Central memory CD4-positive, alpha-beta T cell (primary cell): ENCODE measurements around the gene RXRG.

ENCODE experiments used
- DNase-seq: peaks from one replicate; pipeline ENCODE4 v3.0.0; 2022

RXRG gene

GRCh38 chr1:165449131-165449530 lies 4.2 kb upstream of the RXRG start:
- no peak for DNase-seq

DNA sequence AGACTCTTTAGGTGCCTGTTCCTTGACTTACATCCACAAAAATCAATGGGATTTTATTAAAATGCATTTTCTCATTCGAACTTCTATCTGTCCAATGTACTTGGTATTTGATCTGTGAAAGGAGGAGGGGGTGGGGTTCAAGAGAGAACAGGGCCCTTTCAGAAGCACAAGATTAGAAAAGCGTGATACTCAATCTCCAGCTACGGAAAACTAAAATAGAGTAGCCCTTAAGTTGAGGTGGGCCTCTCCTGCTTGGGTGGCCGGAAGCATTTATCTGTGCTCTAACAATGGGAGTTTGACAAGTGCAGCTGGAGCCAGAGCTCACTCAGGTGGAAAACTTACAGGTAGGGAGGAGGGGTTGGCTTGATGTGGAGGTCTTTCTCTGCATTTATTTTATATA lies 462 bp upstream of the RXRG start:
- DNase-seq = no peak

DNA sequence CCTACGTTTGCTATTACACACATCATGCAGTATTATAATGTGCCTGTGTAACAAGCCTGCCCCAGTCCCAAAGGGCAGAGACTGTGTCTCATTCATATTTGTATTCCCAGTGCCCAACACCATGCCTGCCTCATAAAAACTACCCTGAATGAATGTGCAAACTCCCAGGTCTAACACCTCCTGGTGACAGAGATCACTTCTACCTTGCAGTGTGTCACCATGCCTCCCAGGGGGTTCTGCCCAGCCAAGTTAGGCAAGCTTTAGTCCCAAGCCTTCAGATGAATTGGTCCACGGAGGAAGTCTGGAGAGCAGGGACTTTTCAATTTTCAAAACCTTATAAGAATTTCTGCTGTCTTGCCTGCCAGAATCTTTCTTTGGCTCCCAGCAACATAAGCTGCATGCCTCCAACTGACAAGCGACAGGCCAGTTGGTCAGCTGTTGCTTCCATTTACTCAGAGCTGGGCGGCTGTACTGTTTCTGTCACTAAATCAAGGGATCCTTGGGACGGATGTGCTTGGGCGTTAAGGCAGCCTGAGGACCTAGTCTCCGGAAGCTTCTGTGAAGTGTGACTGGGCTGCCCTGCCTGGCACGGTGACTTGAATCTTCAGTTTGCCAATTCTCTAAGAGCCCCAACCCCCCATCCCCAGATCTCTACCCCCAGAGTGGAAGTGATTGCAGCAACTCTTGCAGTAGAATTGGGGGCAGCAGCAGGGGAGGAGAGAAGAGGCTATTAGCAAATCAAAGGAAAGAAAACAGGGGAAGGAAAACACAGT lies 1.2 kb downstream of the RXRG start:
- DNase-seq = no peak

DNA sequence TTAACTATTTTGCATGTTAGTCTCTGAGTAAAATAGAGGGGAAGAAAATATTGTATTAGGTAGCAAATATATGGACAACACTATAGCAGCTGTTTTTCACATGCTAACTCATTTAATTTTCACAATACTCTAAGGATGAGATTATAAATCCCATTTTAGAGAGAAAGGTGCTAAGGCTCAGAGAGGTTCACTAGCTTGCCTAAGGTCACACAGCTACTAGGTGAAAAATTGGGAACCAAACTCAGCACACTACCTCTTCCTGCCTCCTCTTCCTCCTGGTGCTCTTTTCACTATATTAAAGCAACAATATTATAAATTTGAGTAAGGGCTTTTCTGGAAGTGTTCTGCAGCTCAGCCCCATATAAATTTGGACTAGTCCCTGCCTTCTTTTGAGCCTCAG lies 2.3 kb downstream of the RXRG start:
- DNase-seq = no peak

- no peak for DNase-seq
Measured at GRCh38 chr1:165442053-165442452, 2.9 kb downstream of the RXRG start.

DNA sequence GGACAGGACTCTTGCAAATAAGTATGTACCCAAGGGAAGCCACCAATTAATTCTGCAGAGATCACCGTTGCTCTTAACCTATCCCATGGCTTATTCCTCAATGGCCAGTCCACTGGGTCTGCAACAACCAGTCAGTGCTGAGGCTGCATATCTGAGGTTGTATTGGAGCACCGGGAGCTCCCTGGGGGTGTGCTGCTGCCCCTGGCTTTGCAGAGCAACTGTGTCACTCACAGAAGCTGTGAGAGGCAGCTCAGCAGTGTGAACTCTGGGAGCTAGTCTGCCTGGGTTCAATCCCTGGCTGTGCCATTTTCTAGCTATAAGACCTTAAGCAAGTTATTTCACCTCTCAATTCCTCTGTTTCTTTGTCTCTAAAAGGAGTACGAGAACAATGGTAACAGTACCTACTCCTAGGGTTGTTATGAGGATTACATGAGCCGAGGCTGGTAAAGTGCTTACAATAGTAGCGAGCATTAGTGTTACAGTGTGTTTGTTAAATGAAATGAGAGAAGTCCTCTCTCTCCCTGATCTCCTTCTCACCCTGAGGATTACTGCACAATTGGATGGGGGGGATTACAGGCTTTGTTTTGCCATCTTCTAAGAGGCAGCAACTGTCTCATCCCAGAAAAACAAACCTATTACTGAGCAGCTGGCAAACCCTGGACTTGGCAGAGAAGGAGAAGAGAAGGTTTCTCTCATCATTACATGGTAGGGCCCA lies 3.6 kb downstream of the RXRG start:
- DNase-seq = no peak

- DNase-seq = no peak
Measured at GRCh38 chr1:165439330-165439729, 5.6 kb downstream of the RXRG start.

DNA sequence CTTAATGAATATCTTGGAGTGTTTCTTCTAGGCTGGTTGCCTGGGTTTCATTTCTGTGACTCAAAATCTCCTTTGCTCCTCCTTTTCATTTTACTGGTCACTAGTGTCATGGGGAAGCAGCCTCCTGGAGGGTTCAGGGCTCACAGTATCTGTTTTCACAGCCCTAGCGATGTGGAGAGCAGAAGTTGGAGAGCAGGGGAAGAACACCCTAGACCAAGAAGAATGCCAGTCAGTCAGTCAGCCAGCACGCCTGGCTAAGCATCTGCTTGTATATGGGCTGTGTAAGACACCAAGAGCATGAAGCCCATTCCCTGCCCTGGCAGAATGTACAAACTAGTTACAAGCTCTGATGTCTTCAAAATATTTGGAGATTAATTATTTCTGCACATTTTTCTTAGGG lies 7.9 kb downstream of the RXRG start:
- no peak for DNase-seq

GRCh38 chr1:165435801-165436200 lies 9.1 kb downstream of the RXRG start:
- DNase-seq = no peak

DNA sequence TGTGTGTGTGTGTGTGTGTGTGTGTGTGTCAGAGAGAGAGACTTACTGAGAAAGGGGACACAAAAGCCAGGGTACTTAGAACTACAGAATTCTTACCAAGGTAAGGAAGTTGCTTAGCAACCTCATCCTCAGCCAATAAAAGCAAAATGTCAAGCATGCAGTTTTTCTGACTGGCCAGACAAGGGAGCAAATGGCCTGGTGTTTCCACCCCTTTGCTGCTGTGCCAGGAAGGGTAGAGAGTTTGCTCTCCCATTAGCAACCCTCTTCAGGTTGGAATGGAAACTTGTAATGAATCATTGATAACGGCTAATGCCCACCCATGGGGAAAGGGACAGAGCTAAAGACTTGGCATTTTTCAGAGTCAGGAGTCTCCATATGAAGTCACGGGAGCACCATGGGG lies 10.6 kb downstream of the RXRG start:
- no peak for DNase-seq

GRCh38 chr1:165431079-165431478 lies 13.8 kb downstream of the RXRG start:
- DNase-seq = no peak

DNA sequence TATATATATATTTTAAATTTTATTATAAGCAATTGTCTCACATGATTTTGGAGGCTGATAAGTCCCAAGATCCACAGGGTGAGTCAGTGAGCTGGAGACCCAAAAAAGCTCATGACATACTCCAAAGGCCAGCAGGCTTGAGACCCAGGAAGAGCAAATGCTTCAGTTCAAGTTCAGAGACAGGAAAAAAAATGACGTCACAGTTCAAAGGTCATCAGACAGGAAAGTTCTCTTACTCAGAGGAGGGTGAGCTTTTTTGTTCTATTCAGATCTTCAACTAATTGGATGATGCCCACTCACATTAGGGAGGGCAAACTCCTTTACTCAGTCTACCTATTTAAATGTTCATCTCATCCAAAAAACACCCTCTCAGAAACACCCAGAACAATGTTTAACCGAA lies 18.2 kb downstream of the RXRG start:
- DNase-seq = no peak

- DNase-seq = no peak
Measured at GRCh38 chr1:165425621-165426020, 19.3 kb downstream of the RXRG start.

GRCh38 chr1:165424454-165425216 lies 20.3 kb downstream of the RXRG start:
- DNase-seq = peak; percentile 22

- no peak for DNase-seq
Measured at GRCh38 chr1:165423136-165423535, 21.8 kb downstream of the RXRG start.

GRCh38 chr1:165420655-165421054 lies 24.3 kb downstream of the RXRG start:
- no peak for DNase-seq

DNA sequence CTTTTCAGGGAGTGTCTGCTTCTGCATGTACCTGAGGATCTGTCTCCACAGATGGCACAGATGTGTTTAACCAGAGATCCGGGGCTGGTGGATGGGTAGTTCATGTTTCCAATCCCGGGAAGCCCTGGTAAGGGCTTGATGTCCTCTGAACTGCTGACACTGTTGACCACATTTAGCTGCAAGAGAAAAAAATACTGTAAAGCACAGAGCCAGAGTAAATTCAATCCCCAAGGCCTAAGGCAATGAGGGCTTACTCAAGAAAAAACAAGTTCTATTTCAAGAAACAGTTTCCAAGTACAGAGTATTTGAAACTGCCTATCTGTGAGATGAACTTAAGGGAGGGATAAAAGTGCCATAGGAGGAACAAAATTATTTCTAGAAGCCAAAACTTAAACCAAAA lies 25.1 kb downstream of the RXRG start:
- no peak for DNase-seq

- DNase-seq = no peak
Measured at GRCh38 chr1:165418195-165418594, 26.7 kb downstream of the RXRG start.

- DNase-seq = no peak
Measured at GRCh38 chr1:165416876-165417275, 28.1 kb downstream of the RXRG start.

DNA sequence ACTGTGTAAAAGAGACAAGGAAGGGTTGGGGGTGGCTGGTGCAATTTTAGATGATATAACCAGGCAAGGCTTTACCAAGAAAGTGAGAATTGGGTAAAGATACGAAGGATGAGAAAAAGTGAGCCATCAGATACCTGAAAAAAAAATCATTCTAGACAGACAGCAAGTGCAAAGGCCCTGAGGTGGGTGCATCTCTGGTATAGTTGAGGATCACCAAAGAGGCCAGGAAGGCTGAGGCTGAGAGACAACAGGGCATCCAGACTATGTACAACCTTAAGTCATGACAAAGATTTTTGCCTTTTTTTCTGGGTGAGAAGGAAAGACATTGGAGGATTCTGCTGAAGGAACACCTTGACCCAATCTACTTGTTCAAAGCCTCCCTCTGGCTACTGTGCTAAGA lies 29.9 kb downstream of the RXRG start:
- DNase-seq = no peak

- no peak for DNase-seq
Measured at GRCh38 chr1:165414620-165415019, 30.3 kb downstream of the RXRG start.

GRCh38 chr1:165411396-165411795 lies 33.5 kb downstream of the RXRG start:
- no peak for DNase-seq

- DNase-seq = no peak
Measured at GRCh38 chr1:165409657-165410358, 35.1 kb downstream of the RXRG start.
